Hematopoietic multipotent progenitor cell treated with erythropoietin and hydrocortisone succinate and interleukin-3 and kit ligand, for 6 days (in vitro differentiated cells): ENCODE results near the gene PPIP5K1.
"Not testable (repeated sequence)": the region's sequence is repeated elsewhere in the genome, so short reads cannot be mapped to it uniquely, and the experiment has no call there.

Experiments used
- DNase-seq: peaks from one replicate; pipeline ENCODE4 v3.0.0-alpha.2; 2015

PPIP5K1 gene

GRCh38 chr15:43589778-43590466 lies at the start of gene PPIP5K1:
Gene PPIP5K1 (minus strand): TSS chr15:43590208. CDS start chr15:43584504, 5,704 bp downstream.
- not testable (repeated sequence) for DNase-seq

DNA sequence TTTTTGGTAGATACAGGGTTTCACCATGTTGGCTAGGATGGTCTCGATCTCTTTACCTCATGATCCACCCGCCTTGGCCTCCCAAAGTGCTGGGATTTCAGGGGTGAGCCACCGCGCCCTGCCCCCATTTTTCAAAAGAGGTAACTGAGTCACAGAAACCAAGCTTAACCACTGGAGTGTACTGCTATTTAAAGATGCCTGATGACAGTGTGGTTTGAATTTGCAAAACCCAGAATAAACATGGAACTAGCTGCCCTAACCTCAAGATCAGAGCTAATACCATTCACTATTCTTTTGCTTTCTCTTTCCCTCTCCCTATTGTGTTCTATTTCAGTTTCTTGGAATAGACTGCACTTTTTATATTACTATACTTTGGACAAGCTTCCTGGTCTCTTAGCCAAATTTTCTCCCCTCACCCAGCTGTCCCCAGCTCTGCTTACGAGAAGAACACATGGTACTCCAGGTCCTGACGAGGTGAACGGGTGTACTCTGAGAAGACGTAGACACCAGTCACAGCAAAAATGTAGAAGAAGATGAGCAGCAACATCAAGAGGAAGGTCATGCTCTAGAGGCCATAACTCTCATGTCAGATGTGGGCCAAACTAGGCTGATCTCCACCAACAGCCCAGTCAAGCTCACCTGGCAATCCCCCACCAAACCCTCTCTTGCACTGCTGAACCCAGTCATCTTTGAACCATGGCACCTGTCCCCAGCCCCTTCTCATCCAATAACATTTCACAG lies 48.6 kb upstream of the PPIP5K1 start:
- DNase-seq: not testable (repeated sequence)

- not testable (repeated sequence) for DNase-seq
Observed at GRCh38 chr15:43626937-43627336, 36.9 kb upstream of the PPIP5K1 start.

- no peak for DNase-seq
Observed at GRCh38 chr15:43625106-43625505, 35.1 kb upstream of the PPIP5K1 start.

- DNase-seq: not testable (repeated sequence)
Observed at GRCh38 chr15:43622068-43622799, 32.2 kb upstream of the PPIP5K1 start.

GRCh38 chr15:43618700-43619099 lies 28.7 kb upstream of the PPIP5K1 start, which contains the start of gene STRC:
Gene STRC (minus strand): TSS chr15:43618800. CDS start chr15:43618722, 78 bp downstream.
- not testable (repeated sequence) for DNase-seq

DNA sequence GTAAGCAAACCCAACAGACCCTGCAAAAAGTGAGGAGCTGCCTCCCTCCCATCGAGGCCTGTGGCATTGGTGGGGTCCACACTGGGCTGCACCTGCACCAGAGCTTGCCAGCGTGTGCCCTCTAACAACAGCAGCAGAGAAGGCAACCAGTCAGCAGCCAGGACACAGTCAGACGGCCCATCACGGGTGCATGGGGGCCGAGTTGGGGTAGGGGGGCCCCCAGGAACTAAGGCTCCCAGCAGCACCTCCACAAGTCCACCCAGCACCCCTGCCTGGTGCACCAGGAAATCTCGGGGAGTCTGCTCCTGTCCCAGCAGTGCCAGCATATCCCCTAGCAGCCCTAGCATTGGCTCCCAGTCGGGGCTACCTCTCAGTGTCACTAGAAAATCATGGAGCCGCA lies 27.7 kb upstream of the PPIP5K1 start:
- DNase-seq: not testable (repeated sequence)

- DNase-seq: not testable (repeated sequence)
Observed at GRCh38 chr15:43602233-43602632, 12.2 kb upstream of the PPIP5K1 start.

GRCh38 chr15:43600200-43600599 lies 10.2 kb upstream of the PPIP5K1 start:
- DNase-seq: not testable (repeated sequence)

DNA sequence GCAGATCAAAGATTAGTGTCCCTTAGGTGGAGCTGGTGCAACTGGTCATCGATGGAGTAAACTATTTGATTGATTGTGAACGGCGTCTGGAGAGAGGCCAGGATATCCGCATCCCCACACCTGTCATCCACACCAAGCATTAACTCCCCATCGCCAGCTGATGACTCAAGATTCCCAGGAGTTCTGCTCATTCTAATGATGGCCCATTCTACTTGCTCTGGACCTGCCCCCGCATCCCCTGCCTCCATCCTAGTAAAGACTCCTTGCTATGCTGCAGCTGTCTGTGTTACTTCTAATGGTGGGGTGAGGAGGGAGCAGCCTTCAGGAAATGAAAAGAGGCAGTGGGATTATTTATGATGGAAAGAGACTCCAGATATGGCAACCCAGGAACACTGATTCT lies 9.1 kb upstream of the PPIP5K1 start:
- not testable (repeated sequence) for DNase-seq

DNA sequence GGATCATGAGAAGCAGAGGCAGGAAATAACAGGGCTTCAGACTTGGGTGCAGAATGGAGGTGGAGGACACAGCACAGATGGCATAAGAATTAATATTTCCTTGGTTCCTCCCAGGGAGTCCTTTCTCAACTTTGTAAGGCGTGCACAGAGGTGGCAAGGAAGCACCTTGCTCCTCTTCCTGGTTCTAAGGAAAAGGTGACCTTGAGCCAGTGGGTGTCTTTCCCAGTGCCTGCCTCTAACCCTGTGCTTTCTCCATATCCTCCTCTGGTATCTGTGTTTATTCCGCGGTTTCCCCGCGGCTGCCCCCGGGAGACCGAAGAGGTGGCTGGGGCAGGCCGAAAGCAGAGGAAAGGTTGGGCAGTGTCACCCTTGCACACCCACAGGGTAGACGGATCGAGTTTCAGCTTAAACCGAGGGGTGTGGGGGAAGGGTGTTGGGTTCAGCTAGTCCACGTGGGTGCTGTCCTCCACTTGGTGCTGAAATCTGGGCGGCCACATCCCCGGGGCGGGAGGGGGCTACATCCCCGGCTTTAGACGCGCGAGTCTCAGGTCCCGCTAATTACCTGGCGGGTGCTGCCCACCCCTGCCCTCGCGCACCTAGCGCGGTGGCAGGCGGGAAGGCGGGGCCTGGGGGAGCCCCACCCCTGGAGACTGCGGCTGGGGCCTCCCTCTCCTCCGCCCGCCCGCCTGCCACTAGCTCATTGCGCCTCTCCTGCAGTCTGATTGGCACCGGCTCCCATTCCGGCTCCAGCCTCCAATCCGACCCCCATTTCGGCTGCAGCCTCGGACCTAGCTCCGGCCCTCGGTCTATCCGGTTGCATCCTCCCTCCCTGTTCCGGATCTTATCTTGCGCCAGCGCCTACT lies 3.6 kb upstream of the PPIP5K1 start, which contains the start of gene CKMT1B:
TSS of gene CKMT1B (plus strand) at position 700 of the 863 bp plus-strand sequence. CDS start 192 bp downstream, outside the sequence.
- not testable (repeated sequence) for DNase-seq

DNA sequence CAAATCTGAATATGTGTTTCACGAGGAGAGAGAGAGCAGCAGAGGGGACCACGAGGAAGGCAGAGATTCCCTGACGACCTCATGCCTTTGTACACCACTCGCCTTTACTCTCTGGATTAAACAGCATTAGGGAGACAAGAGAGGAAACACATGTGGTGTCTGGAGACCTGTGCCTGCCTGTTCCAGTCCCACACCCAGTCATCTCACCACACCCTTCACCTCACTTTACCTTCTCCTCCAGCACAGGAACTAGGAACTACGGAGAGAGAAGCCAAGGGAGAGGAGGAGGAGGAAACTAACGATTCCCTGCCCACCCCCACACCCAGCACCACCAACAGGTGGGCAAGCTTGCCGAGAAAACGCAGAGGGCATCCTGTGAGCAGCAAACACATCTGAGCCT lies 2.8 kb upstream of the PPIP5K1 start:
- DNase-seq: not testable (repeated sequence)

DNA sequence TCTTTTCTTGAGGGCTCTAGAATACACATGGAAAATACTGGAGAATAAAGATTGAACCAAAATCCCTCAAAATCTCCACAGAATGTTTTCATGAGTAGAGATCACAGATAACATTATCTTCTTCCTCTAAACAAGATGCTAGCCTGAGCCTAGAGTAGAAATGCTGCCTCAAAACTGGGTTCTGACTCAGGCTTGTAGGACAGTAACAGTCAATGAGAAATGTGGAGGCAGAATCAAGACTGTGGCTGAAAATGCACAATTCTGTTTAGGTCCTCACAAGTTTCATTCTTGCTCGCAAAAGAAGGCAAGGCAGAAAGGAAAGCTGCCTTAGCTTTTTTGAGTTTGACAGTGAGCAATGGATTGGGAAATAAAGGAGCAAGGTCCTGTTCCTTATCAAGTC lies 15.4 kb downstream of the PPIP5K1 start:
- not testable (repeated sequence) for DNase-seq

DNA sequence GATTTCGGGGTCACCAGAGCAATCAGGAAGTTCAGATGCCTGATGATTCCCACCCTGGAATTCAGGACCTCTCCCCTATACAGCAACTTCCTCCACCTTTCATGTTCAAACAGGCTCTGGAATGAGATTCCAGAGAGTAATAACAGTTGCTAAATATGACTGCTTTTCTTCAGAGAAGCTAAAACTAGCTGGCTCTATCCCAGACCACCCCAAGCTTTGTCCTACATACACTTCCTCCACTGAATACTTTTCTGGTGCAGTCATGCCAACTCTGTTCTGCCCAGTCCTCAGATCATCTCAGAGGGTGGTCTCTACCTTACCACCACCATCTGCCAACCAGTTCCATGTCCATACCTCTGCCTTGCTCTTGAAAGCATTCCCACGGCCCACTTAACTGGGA lies 23.4 kb downstream of the PPIP5K1 start:
- DNase-seq: not testable (repeated sequence)

- DNase-seq: not testable (repeated sequence)
Observed at GRCh38 chr15:43563793-43564192, 26.2 kb downstream of the PPIP5K1 start.

- not testable (repeated sequence) for DNase-seq
Observed at GRCh38 chr15:43562753-43563152, 27.3 kb downstream of the PPIP5K1 start.

- DNase-seq: no peak
Observed at GRCh38 chr15:43552986-43553385, 37.0 kb downstream of the PPIP5K1 start.

DNA sequence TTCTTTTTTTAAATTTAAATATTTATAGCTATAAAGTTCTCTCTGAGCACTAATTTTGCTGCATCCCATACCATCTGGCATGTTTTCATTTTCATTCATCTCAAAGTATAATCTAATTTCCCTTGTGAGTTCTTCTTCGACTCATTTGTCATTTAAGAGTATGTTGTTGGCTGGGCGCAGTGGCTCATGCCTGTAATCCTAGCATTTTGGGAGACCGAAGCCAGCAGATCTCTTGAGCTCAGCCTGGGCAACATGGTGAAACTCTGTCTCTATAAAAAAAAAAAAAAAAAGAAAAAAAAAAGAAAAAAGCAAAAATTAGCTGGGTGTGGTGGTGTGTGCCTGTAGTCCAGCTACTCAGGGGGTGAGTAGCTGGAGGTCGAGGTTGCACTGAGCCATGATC lies 37.8 kb downstream of the PPIP5K1 start:
- no peak for DNase-seq

DNA sequence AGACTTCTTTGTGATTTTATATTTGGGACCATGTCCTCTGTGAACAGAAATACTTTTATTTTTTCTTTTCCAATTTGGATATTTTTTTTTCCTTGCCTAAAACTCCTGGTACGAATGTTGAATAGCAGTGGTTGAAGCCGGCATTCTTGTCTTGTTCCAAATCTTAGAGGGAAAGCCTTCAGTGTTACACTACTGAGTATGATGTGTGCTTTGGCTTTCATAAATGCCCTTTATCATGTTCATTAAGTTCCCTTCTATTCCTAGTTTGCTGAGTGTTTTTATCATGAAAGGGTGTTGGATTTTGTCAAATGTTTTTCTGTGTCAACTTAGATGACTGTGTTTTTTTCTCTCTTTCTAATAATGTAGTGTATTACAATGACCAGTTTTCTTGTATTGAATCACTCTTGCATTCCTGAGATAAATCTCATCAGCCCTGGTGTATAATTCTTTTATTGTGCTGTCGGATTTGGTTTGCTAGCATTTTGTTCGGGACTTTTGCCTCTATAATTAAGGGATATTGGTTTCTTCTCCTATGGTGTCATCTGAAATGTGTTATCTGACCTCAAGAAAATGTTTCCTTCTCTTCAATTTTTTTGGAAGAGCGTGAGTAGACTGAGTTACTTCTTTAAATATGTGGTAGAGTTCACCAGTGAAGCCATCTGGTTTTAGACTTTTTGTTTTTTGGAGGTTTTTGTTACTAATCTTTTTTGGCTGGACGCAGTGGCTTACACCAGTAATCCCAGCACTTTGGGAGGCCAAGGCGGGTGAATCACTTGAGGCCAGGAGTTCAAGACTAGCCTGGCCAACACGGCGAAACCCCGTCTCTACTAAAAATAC lies 39.3 kb downstream of the PPIP5K1 start:
- DNase-seq: no peak

GRCh38 chr15:43547539-43547938 lies 42.5 kb downstream of the PPIP5K1 start:
- no peak for DNase-seq

GRCh38 chr15:43545426-43545825 lies 44.6 kb downstream of the PPIP5K1 start:
- no peak for DNase-seq
